ENCODE data around the gene KCNMA1.

KCNMA1 gene

DNA sequence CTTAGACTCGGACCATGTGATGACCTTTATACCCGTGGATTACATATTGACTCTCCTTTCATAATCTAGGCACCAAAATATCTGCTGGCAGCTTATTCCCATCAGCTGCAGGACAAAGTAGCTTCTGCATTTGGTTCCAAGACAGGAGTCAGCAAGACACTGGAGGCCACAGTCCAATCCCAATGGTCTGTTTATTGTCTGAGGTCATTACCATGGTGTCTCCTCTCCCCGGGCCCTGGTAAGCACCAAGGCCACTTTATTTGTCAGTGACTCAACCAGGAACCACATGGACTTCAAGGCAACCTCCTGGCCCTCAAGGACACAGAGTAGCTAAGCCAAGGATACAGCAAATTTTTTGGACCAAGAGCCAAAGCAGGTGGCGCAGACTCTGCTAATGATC lies 36.1 kb downstream of the KCNMA1 start:
- peaks cover 0 to 5% (median 0%) of the 10 kb centered on the region in 3 experiments for H3K27me3 ChIP-seq (ENCODE audit: control insufficient read depth in 3 of 3, insufficient read depth in 3 of 3, low read depth in 1 of 3, low read length in 3 of 3)
- no peak overlapping the region for H3K4me2 ChIP-seq (ENCODE audit: insufficient read depth, low read length, poor library complexity, severe bottlenecking)
- no peak overlapping the region for H2AK5ac ChIP-seq (ENCODE audit: low read depth, low read length)
- H2AFZ ChIP-seq (ENCODE audit: low read length) = no peak overlapping the region
- H2BK120ac ChIP-seq (ENCODE audit: low read depth, low read length) = no peak overlapping the region
- H2BK15ac ChIP-seq (ENCODE audit: low read length) = no peak overlapping the region
- no peak overlapping the region for H3K18ac ChIP-seq (ENCODE audit: low read length)
- H3K27ac ChIP-seq (replicated peaks; ENCODE audit: low read length) = no peak overlapping the region
- no peak overlapping the region for H3K23ac ChIP-seq (ENCODE audit: low read depth, low read length, poor library complexity)
- peaks cover 0 to 7% of the 10 kb centered on the region in 2 donors for H3K4me1 ChIP-seq (ENCODE audit: control insufficient read depth in 2 of 2, insufficient read depth in 1 of 2, low read depth in 1 of 2, low read length in 2 of 2)
- H3K9me3 ChIP-seq (replicated peaks in 1 of 2; ENCODE audit: control insufficient read depth in 2 of 2, insufficient read depth in 1 of 2, low read depth in 1 of 2, low read length in 2 of 2) = no peaks in the 10 kb centered on the region
- no peak overlapping the region for H2BK5ac ChIP-seq (ENCODE audit: low read length)
- no peak overlapping the region for H4K91ac ChIP-seq (ENCODE audit: low read depth, low read length, poor library complexity)
- H3K4ac ChIP-seq (ENCODE audit: low read length) = no peak overlapping the region
- H3K4me3 ChIP-seq (ENCODE audit: low read length in 2 of 2) = no peak overlapping the region
- H3K36me3 ChIP-seq (replicated peaks in 1 of 2; ENCODE audit: control insufficient read depth in 2 of 2, insufficient read depth in 2 of 2, low read length in 2 of 2) = no peaks in the 10 kb centered on the region
- no peak overlapping the region for H3K14ac ChIP-seq (ENCODE audit: low read length)
- H4K8ac ChIP-seq (ENCODE audit: low read depth, low read length) = no peak overlapping the region
- H3K79me1 ChIP-seq (ENCODE audit: low read depth, low read length) = no peaks in the 10 kb centered on the region
- H3K9ac ChIP-seq (ENCODE audit: low read depth, low read length, poor library complexity) = no peak overlapping the region
- DNase-seq (ENCODE audit: low spot score) = no peak
- no peak overlapping the region for H2BK12ac ChIP-seq (ENCODE audit: low read length)
- no CpG with 5 or more reads among the region's 4 CpGs for WGBS, 2 donors (ENCODE audit: extremely low coverage in 2 of 2, insufficient read length in 2 of 2, insufficient replicate concordance in 1 of 2)

DNA sequence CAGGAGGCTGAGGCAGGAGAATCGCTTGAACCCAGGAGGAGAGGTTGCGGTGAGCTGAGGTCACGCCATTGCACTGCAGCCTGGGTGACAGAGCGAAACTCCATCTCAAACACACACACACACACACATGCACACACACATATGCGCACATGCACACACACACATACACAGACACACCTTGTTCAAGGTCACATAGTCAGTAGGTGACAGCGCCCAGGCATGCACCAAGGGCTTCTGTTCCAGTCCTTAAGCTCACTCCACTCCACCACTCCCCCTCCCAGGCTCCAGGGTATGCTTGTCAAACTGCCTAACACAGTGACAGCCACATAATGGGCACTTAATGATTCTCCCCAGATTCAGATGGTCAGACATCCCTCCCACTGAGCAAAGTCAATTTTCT lies 37.0 kb downstream of the KCNMA1 start:
- no peak overlapping the region for H2AK5ac ChIP-seq (ENCODE audit: low read depth, low read length)
- DNase-seq (ENCODE audit: low spot score) = no peak
- H2BK12ac ChIP-seq (ENCODE audit: low read length) = no peak overlapping the region
- H3K27me3 ChIP-seq (ENCODE audit: control insufficient read depth in 3 of 3, insufficient read depth in 3 of 3, low read depth in 1 of 3, low read length in 3 of 3) = peaks cover 0 to 2% (median 0%) of the 10 kb centered on the region in 3 experiments
- no peaks in the 10 kb centered on the region for H3K9me3 ChIP-seq (replicated peaks in 1 of 2; ENCODE audit: control insufficient read depth in 2 of 2, insufficient read depth in 1 of 2, low read depth in 1 of 2, low read length in 2 of 2)
- no peak overlapping the region for H3K4ac ChIP-seq (ENCODE audit: low read length)
- peaks cover 0 to 7% of the 10 kb centered on the region in 2 donors for H3K4me1 ChIP-seq (ENCODE audit: control insufficient read depth in 2 of 2, insufficient read depth in 1 of 2, low read depth in 1 of 2, low read length in 2 of 2)
- no peak overlapping the region for H2BK5ac ChIP-seq (ENCODE audit: low read length)
- no peak overlapping the region for H4K91ac ChIP-seq (ENCODE audit: low read depth, low read length, poor library complexity)
- no peak overlapping the region for H3K18ac ChIP-seq (ENCODE audit: low read length)
- WGBS, 2 donors (ENCODE audit: extremely low coverage in 2 of 2, insufficient read length in 2 of 2, insufficient replicate concordance in 1 of 2) = no CpG with 5 or more reads among the region's 6 CpGs
- no peak overlapping the region for H3K14ac ChIP-seq (ENCODE audit: low read length)
- no peak overlapping the region for H3K4me2 ChIP-seq (ENCODE audit: insufficient read depth, low read length, poor library complexity, severe bottlenecking)
- no peak overlapping the region for H3K4me3 ChIP-seq (ENCODE audit: low read length in 2 of 2)
- H3K79me1 ChIP-seq (ENCODE audit: low read depth, low read length) = no peaks in the 10 kb centered on the region
- no peak overlapping the region for H2AFZ ChIP-seq (ENCODE audit: low read length)
- H3K36me3 ChIP-seq (replicated peaks in 1 of 2; ENCODE audit: control insufficient read depth in 2 of 2, insufficient read depth in 2 of 2, low read length in 2 of 2) = no peaks in the 10 kb centered on the region
- no peak overlapping the region for H2BK15ac ChIP-seq (ENCODE audit: low read length)
- H3K27ac ChIP-seq (replicated peaks; ENCODE audit: low read length) = no peak overlapping the region
- H3K9ac ChIP-seq (ENCODE audit: low read depth, low read length, poor library complexity) = no peak overlapping the region
- no peak overlapping the region for H4K8ac ChIP-seq (ENCODE audit: low read depth, low read length)
- H2BK120ac ChIP-seq (ENCODE audit: low read depth, low read length) = no peak overlapping the region
- no peak overlapping the region for H3K23ac ChIP-seq (ENCODE audit: low read depth, low read length, poor library complexity)

DNA sequence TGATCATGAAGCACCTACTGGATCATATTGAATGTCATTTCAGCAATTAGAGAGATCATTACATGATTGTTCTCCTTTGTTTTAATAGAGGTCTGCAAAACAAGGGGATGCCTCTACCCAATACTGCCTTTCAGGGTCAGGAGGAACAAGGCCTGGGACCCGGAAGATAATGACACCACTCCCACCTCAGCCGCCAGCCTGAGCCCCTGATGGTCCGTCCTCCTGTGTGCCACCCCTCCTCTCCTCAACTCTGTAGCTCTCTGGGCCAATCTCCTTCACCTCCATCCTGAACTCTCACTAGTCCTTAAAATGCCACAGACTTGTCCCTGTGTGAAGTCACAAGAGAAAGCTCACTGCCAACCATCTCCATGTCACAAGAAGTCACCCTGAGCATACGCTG lies 38.0 kb downstream of the KCNMA1 start:
- no peak overlapping the region for H2BK15ac ChIP-seq (ENCODE audit: low read length)
- H3K79me1 ChIP-seq (ENCODE audit: low read depth, low read length) = no peaks in the 10 kb centered on the region
- H3K14ac ChIP-seq (ENCODE audit: low read length) = no peak overlapping the region
- H4K8ac ChIP-seq (ENCODE audit: low read depth, low read length) = no peak overlapping the region
- H3K4me2 ChIP-seq (ENCODE audit: insufficient read depth, low read length, poor library complexity, severe bottlenecking) = no peak overlapping the region
- H3K23ac ChIP-seq (ENCODE audit: low read depth, low read length, poor library complexity) = no peak overlapping the region
- no peak overlapping the region for H2AK5ac ChIP-seq (ENCODE audit: low read depth, low read length)
- H4K91ac ChIP-seq (ENCODE audit: low read depth, low read length, poor library complexity) = no peak overlapping the region
- H3K4me3 ChIP-seq (ENCODE audit: low read length in 2 of 2) = no peak overlapping the region
- H3K18ac ChIP-seq (ENCODE audit: low read length) = no peak overlapping the region
- no peak overlapping the region for H3K4ac ChIP-seq (ENCODE audit: low read length)
- no peaks in the 10 kb centered on the region for H3K36me3 ChIP-seq (replicated peaks in 1 of 2; ENCODE audit: control insufficient read depth in 2 of 2, insufficient read depth in 2 of 2, low read length in 2 of 2)
- peaks cover 0 to 7% of the 10 kb centered on the region in 2 donors for H3K4me1 ChIP-seq (ENCODE audit: control insufficient read depth in 2 of 2, insufficient read depth in 1 of 2, low read depth in 1 of 2, low read length in 2 of 2)
- H3K27me3 ChIP-seq (ENCODE audit: control insufficient read depth in 3 of 3, insufficient read depth in 3 of 3, low read depth in 1 of 3, low read length in 3 of 3) = no peaks in the 10 kb centered on the region
- H2BK12ac ChIP-seq (ENCODE audit: low read length) = no peak overlapping the region
- WGBS, 2 donors (ENCODE audit: extremely low coverage in 2 of 2, insufficient read length in 2 of 2, insufficient replicate concordance in 1 of 2) = no CpG with 5 or more reads among the region's 4 CpGs
- no peak overlapping the region for H2BK120ac ChIP-seq (ENCODE audit: low read depth, low read length)
- H2BK5ac ChIP-seq (ENCODE audit: low read length) = no peak overlapping the region
- H2AFZ ChIP-seq (ENCODE audit: low read length) = no peak overlapping the region
- no peak for DNase-seq (ENCODE audit: low spot score)
- no peak overlapping the region for H3K27ac ChIP-seq (replicated peaks; ENCODE audit: low read length)
- H3K9me3 ChIP-seq (replicated peaks in 1 of 2; ENCODE audit: control insufficient read depth in 2 of 2, insufficient read depth in 1 of 2, low read depth in 1 of 2, low read length in 2 of 2) = no peaks in the 10 kb centered on the region
- no peak overlapping the region for H3K9ac ChIP-seq (ENCODE audit: low read depth, low read length, poor library complexity)

DNA sequence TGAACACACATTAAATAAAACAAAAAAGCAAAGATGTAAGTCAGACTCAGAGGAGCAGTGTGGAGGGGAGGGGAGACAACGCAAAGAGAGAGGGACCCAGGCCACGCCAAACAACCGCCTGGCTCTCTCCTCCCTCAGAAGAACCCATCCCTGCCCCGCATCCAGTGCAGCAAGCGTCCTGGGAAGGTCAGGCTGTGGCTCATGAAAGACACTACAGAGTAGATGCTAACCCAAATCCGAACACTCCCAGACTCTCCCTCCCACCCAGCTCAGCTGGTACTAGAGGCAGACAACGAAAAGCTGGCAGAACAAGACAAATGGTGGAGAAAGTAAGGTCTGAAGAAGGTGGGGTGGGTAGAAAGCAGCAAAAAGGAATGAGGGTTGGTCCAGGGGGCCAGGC lies 39.0 kb downstream of the KCNMA1 start:
- H3K27ac ChIP-seq (replicated peaks; ENCODE audit: low read length) = no peak overlapping the region
- H3K36me3 ChIP-seq (replicated peaks in 1 of 2; ENCODE audit: control insufficient read depth in 2 of 2, insufficient read depth in 2 of 2, low read length in 2 of 2) = no peaks in the 10 kb centered on the region
- DNase-seq (ENCODE audit: low spot score) = no peak
- H3K9me3 ChIP-seq (replicated peaks in 1 of 2; ENCODE audit: control insufficient read depth in 2 of 2, insufficient read depth in 1 of 2, low read depth in 1 of 2, low read length in 2 of 2) = no peaks in the 10 kb centered on the region
- H4K91ac ChIP-seq (ENCODE audit: low read depth, low read length, poor library complexity) = no peak overlapping the region
- H3K4me3 ChIP-seq (ENCODE audit: low read length in 2 of 2) = no peak overlapping the region
- no peak overlapping the region for H3K18ac ChIP-seq (ENCODE audit: low read length)
- no peak overlapping the region for H3K9ac ChIP-seq (ENCODE audit: low read depth, low read length, poor library complexity)
- H3K4me1 ChIP-seq (ENCODE audit: control insufficient read depth in 2 of 2, insufficient read depth in 1 of 2, low read depth in 1 of 2, low read length in 2 of 2) = peaks cover 0 to 7% of the 10 kb centered on the region in 2 donors
- no peak overlapping the region for H3K4me2 ChIP-seq (ENCODE audit: insufficient read depth, low read length, poor library complexity, severe bottlenecking)
- H2BK12ac ChIP-seq (ENCODE audit: low read length) = no peak overlapping the region
- H2BK5ac ChIP-seq (ENCODE audit: low read length) = peak overlapping the region; percentile 4
- no peak overlapping the region for H2BK15ac ChIP-seq (ENCODE audit: low read length)
- no CpG with 5 or more reads among the region's 7 CpGs for WGBS, 2 donors (ENCODE audit: extremely low coverage in 2 of 2, insufficient read length in 2 of 2, insufficient replicate concordance in 1 of 2)
- no peaks in the 10 kb centered on the region for H3K79me1 ChIP-seq (ENCODE audit: low read depth, low read length)
- no peaks in the 10 kb centered on the region for H3K27me3 ChIP-seq (ENCODE audit: control insufficient read depth in 3 of 3, insufficient read depth in 3 of 3, low read depth in 1 of 3, low read length in 3 of 3)
- no peak overlapping the region for H3K4ac ChIP-seq (ENCODE audit: low read length)
- no peak overlapping the region for H2BK120ac ChIP-seq (ENCODE audit: low read depth, low read length)
- no peak overlapping the region for H3K23ac ChIP-seq (ENCODE audit: low read depth, low read length, poor library complexity)
- H4K8ac ChIP-seq (ENCODE audit: low read depth, low read length) = no peak overlapping the region
- H2AFZ ChIP-seq (ENCODE audit: low read length) = no peak overlapping the region
- H3K14ac ChIP-seq (ENCODE audit: low read length) = no peak overlapping the region
- H2AK5ac ChIP-seq (ENCODE audit: low read depth, low read length) = no peak overlapping the region

Measured in neuronal stem cell (in vitro differentiated cells).